ENCODE data around the gene SLC13A5.

The SLC13A5 gene

DNA sequence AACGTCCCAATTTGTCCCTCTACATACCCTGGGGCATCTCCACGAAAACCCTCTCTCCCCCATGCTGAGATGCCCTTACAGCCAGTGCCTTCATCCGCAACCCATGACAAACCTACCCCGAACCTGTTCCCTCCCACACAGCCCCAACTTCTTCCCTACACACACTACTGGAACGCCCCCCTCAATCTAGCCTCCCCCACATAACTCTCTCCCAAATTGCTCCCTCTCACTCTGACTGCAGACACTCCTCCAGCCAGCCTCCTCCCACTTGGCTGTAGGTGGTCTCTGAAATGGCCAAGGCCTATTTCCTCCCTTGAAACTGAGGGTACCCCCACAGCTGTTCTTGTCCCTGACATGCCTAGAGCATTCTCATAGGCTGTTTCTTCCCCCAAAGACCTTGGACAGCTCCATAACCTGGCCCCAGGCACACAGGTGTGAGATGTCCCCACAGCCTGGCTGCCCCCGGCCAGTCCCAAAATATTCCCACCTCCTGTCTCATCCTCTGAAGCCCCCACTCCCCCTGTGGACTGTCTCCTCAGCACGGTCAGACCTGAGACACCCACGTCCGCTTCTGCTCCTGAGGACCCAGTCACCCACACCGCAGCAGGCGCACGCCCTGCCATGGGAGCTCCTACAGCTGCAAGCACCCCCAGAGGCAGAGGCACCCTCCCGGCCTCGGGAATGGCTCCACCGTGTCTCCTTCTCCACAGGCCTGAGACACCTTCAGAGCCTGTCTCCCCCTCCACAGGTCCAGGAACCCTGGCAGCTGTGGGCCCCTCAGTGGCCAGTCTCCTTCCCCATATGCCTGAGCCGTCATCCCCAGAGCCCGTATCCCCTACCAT lies 76.3 kb downstream of the SLC13A5 start:
- no peak for DNase-seq

DNA sequence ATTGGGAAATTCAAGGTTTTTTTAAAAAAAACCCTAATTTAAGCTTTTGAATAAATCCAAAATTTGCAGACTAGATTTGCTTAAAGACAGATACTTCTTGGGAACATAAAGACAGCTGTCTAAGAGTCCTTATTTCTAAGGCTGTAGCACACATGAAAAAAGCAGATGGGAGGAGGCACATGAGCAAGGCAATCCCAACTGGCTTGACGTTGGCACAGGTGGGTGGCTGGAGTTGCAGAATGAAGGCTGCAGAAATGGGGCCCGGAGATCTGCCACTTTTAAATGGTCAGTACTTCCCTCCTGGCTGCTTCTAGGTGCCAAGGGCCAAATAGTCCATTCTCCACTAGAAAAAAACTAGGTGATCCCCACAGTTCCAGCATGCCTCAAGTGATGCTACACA lies 77.1 kb downstream of the SLC13A5 start:
- no peak for DNase-seq

All from activated CD4-positive, CD25-positive, alpha-beta regulatory T cell treated with anti-CD3 and anti-CD28 coated beads, Interleukin-2, amount 50 U/mL, for 72 hours (primary cell).